ENCODE data around the gene EXOSC1.

The EXOSC1 gene

GRCh38 chr10:97459933-97460332 lies 14.1 kb upstream of the EXOSC1 start:
- H2AFZ ChIP-seq (ENCODE audit: low read depth, low read length, severe bottlenecking) = no peak overlapping the region
- H3K27me3 ChIP-seq (ENCODE audit: low read length) = no peaks in the 10 kb centered on the region
- TF ChIP-seq EZH2phosphoT487 (conservative IDR thresholded peaks at IDR 0.05; ENCODE audit: low read length) (no peak), CTCF (IDR thresholded peaks at IDR 0.05; ENCODE audit: insufficient read depth, low read length, poor library complexity, severe bottlenecking) (no peak)
- H3K4me2 ChIP-seq (ENCODE audit: low read depth, low read length, poor library complexity, severe bottlenecking) = no peak overlapping the region
- H3K79me2 ChIP-seq (ENCODE audit: insufficient read depth, low read length) = no peaks in the 10 kb centered on the region
- no peaks in the 10 kb centered on the region for H3K9me2 ChIP-seq (replicated peaks; ENCODE audit: insufficient read depth, low read length)
- no peak overlapping the region for H3K4me3 ChIP-seq (ENCODE audit: insufficient read depth, low read length, poor library complexity, severe bottlenecking)
- H3F3A ChIP-seq (ENCODE audit: insufficient read depth) = peaks cover 10% of the 10 kb centered on the region; the same call in 1 of the 2 replicates
- H3K36me3 ChIP-seq (ENCODE audit: low read length) = peaks cover 23% of the 10 kb centered on the region; the same call in 1 of the 2 replicates
- no peaks in the 10 kb centered on the region for H4K20me1 ChIP-seq (ENCODE audit: low read depth, low read length)
- no peak overlapping the region for H3K9ac ChIP-seq (ENCODE audit: low read length)
- H3K9me3 ChIP-seq (ENCODE audit: insufficient read depth, low read length) = no peaks in the 10 kb centered on the region
- H3K27ac ChIP-seq (ENCODE audit: low read depth, low read length) = no peak overlapping the region

- Histone ChIP-seq H3K79me2 (ENCODE audit: insufficient read depth, low read length) (no peaks in the 10 kb centered on the region), H3K9me3 (ENCODE audit: insufficient read depth, low read length) (no peaks in the 10 kb centered on the region), H3K9me2 (replicated peaks; ENCODE audit: insufficient read depth, low read length) (no peaks in the 10 kb centered on the region), H3F3A (ENCODE audit: insufficient read depth) (peaks cover 6% of the 10 kb centered on the region; the same call in 1 of the 2 replicates), H3K27me3 (ENCODE audit: low read length) (no peaks in the 10 kb centered on the region), H2AFZ (ENCODE audit: low read depth, low read length, severe bottlenecking) (no peak overlapping the region), H3K36me3 (ENCODE audit: low read length) (peaks cover 23% of the 10 kb centered on the region; the same call in 1 of the 2 replicates), H3K4me2 (ENCODE audit: low read depth, low read length, poor library complexity, severe bottlenecking) (no peak overlapping the region), H3K9ac (ENCODE audit: low read length) (no peak overlapping the region), H3K27ac (ENCODE audit: low read depth, low read length) (no peak overlapping the region), H4K20me1 (ENCODE audit: low read depth, low read length) (no peaks in the 10 kb centered on the region), H3K4me3 (ENCODE audit: insufficient read depth, low read length, poor library complexity, severe bottlenecking) (no peak overlapping the region)
- TF ChIP-seq CTCF (IDR thresholded peaks at IDR 0.05; ENCODE audit: insufficient read depth, low read length, poor library complexity, severe bottlenecking) = no peak
- no peak for TF ChIP-seq EZH2phosphoT487 (conservative IDR thresholded peaks at IDR 0.05; ENCODE audit: low read length)
Measured at GRCh38 chr10:97459111-97459510, 13.3 kb upstream of the EXOSC1 start.

- H3K9ac ChIP-seq (ENCODE audit: low read length) = no peak overlapping the region
- no peaks in the 10 kb centered on the region for H3F3A ChIP-seq (ENCODE audit: insufficient read depth)
- no peak overlapping the region for H3K4me3 ChIP-seq (ENCODE audit: insufficient read depth, low read length, poor library complexity, severe bottlenecking)
- H3K36me3 ChIP-seq (ENCODE audit: low read length) = peaks cover 14% of the 10 kb centered on the region; the same call in 1 of the 2 replicates
- no peak overlapping the region for H3K4me2 ChIP-seq (ENCODE audit: low read depth, low read length, poor library complexity, severe bottlenecking)
- no peaks in the 10 kb centered on the region for H4K20me1 ChIP-seq (ENCODE audit: low read depth, low read length)
- no peak for TF ChIP-seq CTCF (IDR thresholded peaks at IDR 0.05; ENCODE audit: insufficient read depth, low read length, poor library complexity, severe bottlenecking)
- no peak for TF ChIP-seq EZH2phosphoT487 (conservative IDR thresholded peaks at IDR 0.05; ENCODE audit: low read length)
- no peaks in the 10 kb centered on the region for H3K9me3 ChIP-seq (ENCODE audit: insufficient read depth, low read length)
- no peaks in the 10 kb centered on the region for H3K9me2 ChIP-seq (replicated peaks; ENCODE audit: insufficient read depth, low read length)
- H3K27ac ChIP-seq (ENCODE audit: low read depth, low read length) = no peak overlapping the region
- no peaks in the 10 kb centered on the region for H3K27me3 ChIP-seq (ENCODE audit: low read length)
- H3K79me2 ChIP-seq (ENCODE audit: insufficient read depth, low read length) = no peaks in the 10 kb centered on the region
- H2AFZ ChIP-seq (ENCODE audit: low read depth, low read length, severe bottlenecking) = no peak overlapping the region
Measured at GRCh38 chr10:97456686-97457065, 10.9 kb upstream of the EXOSC1 start.
